Chondrocyte (in vitro differentiated cells): ENCODE results near the gene CCN5. TPM values are rescaled to one million over a fixed set of nuclear protein-coding genes. Genes with fewer than 3 reads are reported as not detected.
"Not testable (repeated sequence)": the region's sequence is repeated elsewhere in the genome, so short reads cannot be mapped to it uniquely, and the experiment has no call there.

Experiments used
- DNase-seq: peaks from one replicate; pipeline ENCODE4 v3.0.0; 2021; ENCODE audit warnings: mixed read lengths, low spot score
- H3K27ac Mint-ChIP-seq: one replicate; pipeline ENCODE4 v1.8.0; 2021; ENCODE audit warnings: mild to moderate bottlenecking, moderate library complexity, mixed read lengths; ENCODE audit not compliant: unreplicated experiment
- H3K27me3 Mint-ChIP-seq: 2 replicates; pipeline ENCODE4 v1.8.0; 2021; ENCODE audit warnings: low read depth, mixed read lengths
- H3K36me3 Mint-ChIP-seq: 2 replicates; pipeline ENCODE4 v1.8.0; 2021; ENCODE audit warnings: low read depth, mixed read lengths
- H3K4me1 Mint-ChIP-seq: 2 replicates; pipeline ENCODE4 v1.8.0; 2021; ENCODE audit warnings: low read depth, mild to moderate bottlenecking, mixed read lengths
- H3K4me3 Mint-ChIP-seq: one replicate; pipeline ENCODE4 v1.8.0; 2021; ENCODE audit warnings: mild to moderate bottlenecking, moderate library complexity, mixed read lengths; ENCODE audit not compliant: unreplicated experiment
- H3K9me3 Mint-ChIP-seq: 2 replicates; pipeline ENCODE4 v1.8.0; 2021; ENCODE audit warnings: low read depth, mixed read lengths
- CTCF ChIP-seq: fragments of 200-600 bp; sonication (generic); IDR thresholded peaks from 2 replicates; pipeline ENCODE4 v1.5.0; 2021; ENCODE audit warnings: antibody characterized with exemption, mild to moderate bottlenecking, moderate library complexity
- total RNA-seq: library from RNA; stranded (reverse); gene quantifications from 3 replicates; pipeline ENCODE4 v1.2.1, GENCODE V29; 2021

CCN5 gene
- total RNA-seq, 1 donor from 2014 or later: 1.7 TPM

- H3K27ac Mint-ChIP-seq: no peak overlapping the region
- TF ChIP-seq CTCF: no peak
- no peak overlapping the region for H3K4me3 Mint-ChIP-seq
- no peaks in the 10 kb centered on the region for H3K9me3 Mint-ChIP-seq
- DNase-seq: no peak
- no peaks in the 10 kb centered on the region for H3K36me3 Mint-ChIP-seq
- no peaks in the 10 kb centered on the region for H3K4me1 Mint-ChIP-seq
- H3K27me3 Mint-ChIP-seq: peaks cover 29% of the 10 kb centered on the region
Observed at GRCh38 chr20:44758247-44759101, 43.3 kb downstream of the CCN5 start.

- DNase-seq: no peak
- H3K4me3 Mint-ChIP-seq: no peak overlapping the region
- H3K9me3 Mint-ChIP-seq: no peaks in the 10 kb centered on the region
- no peak overlapping the region for H3K27ac Mint-ChIP-seq
- peaks cover 35% of the 10 kb centered on the region for H3K27me3 Mint-ChIP-seq
- no peaks in the 10 kb centered on the region for H3K4me1 Mint-ChIP-seq
- no peaks in the 10 kb centered on the region for H3K36me3 Mint-ChIP-seq
- TF ChIP-seq CTCF: no peak
Observed at GRCh38 chr20:44759595-44759994, 44.4 kb downstream of the CCN5 start.

GRCh38 chr20:44761423-44761822, 46.3 kb downstream of the CCN5 start:
- Mint-ChIP-seq H3K9me3 (no peaks in the 10 kb centered on the region), H3K36me3 (no peaks in the 10 kb centered on the region), H3K4me1 (no peaks in the 10 kb centered on the region), H3K27me3 (peaks cover 38% of the 10 kb centered on the region), H3K4me3 (no peak overlapping the region), H3K27ac (no peak overlapping the region)
- no peak for TF ChIP-seq CTCF
- DNase-seq: no peak

- Mint-ChIP-seq H3K27ac (no peak overlapping the region), H3K36me3 (no peaks in the 10 kb centered on the region), H3K27me3 (peaks cover 33% of the 10 kb centered on the region), H3K4me3 (no peak overlapping the region), H3K4me1 (no peaks in the 10 kb centered on the region), H3K9me3 (no peaks in the 10 kb centered on the region)
- no peak for DNase-seq
- no peak for TF ChIP-seq CTCF
Observed at GRCh38 chr20:44762466-44763140, 47.4 kb downstream of the CCN5 start.

- H3K36me3 Mint-ChIP-seq, H3K9me3 Mint-ChIP-seq, H3K4me3 Mint-ChIP-seq, H3K4me1 Mint-ChIP-seq, DNase-seq, H3K27ac Mint-ChIP-seq: not testable (repeated sequence)
- peaks cover 31% of the 10 kb centered on the region for H3K27me3 Mint-ChIP-seq
Observed at GRCh38 chr20:44763798-44764197, 48.6 kb downstream of the CCN5 start.
